Stimulated activated CD8-positive, alpha-beta memory T cell treated with anti-CD3 and anti-CD28 coated beads, Interleukin-4, amount 100 ng/mL, for 1 hour (primary cell): ENCODE results near the gene OR6F1.
"Not testable (repeated sequence)": the region's sequence is repeated elsewhere in the genome, so short reads cannot be mapped to it uniquely, and the experiment has no call there.

Experiments
- DNase-seq, 2 donors: peaks; one replicate each; pipeline ENCODE4 v3.0.0-alpha.2; 2020; ENCODE audit warnings: low read depth in 2 of 2, low spot score in 1 of 2

Gene OR6F1

GRCh38 chr1:247716546-247716945 is at the start of gene OR6F1:
TSS of gene OR6F1 (minus strand) at chr1:247716646. CDS start at chr1:247712755, 3,891 bp downstream.
- no peak for DNase-seq

GRCh38 chr1:247760456-247760855 is 44.0 kb upstream of the OR6F1 start, which contains the start of gene OR1C1:
TSS of gene OR1C1 (minus strand) at chr1:247760556. CDS start at chr1:247758406, 2,150 bp downstream.
- DNase-seq, result no peak

GRCh38 chr1:247754311-247754710 is 37.9 kb upstream of the OR6F1 start:
- not testable (repeated sequence) for DNase-seq

- DNase-seq, result no peak
These were observed 33.4 kb upstream of the OR6F1 start for GRCh38 chr1:247749870-247750269.

- no peak for DNase-seq
These were observed 31.6 kb upstream of the OR6F1 start, which contains the start of gene OR14A2 for GRCh38 chr1:247748041-247748440. TSS of gene OR14A2 (minus strand) at chr1:247748141.

GRCh38 chr1:247747616-247748015 is 31.2 kb upstream of the OR6F1 start:
- DNase-seq, result no peak

GRCh38 chr1:247746391-247746935 is 30.0 kb upstream of the OR6F1 start:
- DNase-seq, result no peak

- not testable (repeated sequence) for DNase-seq
These were observed 25.8 kb upstream of the OR6F1 start for GRCh38 chr1:247742215-247742760.

- no peak for DNase-seq
These were observed 25.3 kb upstream of the OR6F1 start for GRCh38 chr1:247741756-247742155.

- no peak for DNase-seq
These were observed 24.3 kb upstream of the OR6F1 start for GRCh38 chr1:247740721-247741120.

- DNase-seq, result no peak
These were observed 21.9 kb upstream of the OR6F1 start, which contains the start of gene OR14K1 for GRCh38 chr1:247738315-247738714. TSS of gene OR14K1 (plus strand) at chr1:247738615. CDS start at chr1:247738615, 0 bp downstream.

GRCh38 chr1:247721222-247721621 is 4.8 kb upstream of the OR6F1 start:
- no peak for DNase-seq

- no peak for DNase-seq
These were observed 2.7 kb downstream of the OR6F1 start for GRCh38 chr1:247713753-247714152.

- DNase-seq, result not testable (repeated sequence)
These were observed 5.8 kb downstream of the OR6F1 start for GRCh38 chr1:247710681-247711080.

- no peak for DNase-seq
These were observed 15.1 kb downstream of the OR6F1 start for GRCh38 chr1:247701338-247701737.

- no peak for DNase-seq
These were observed 35.1 kb downstream of the OR6F1 start for GRCh38 chr1:247681288-247681897.

- no peak for DNase-seq
These were observed 36.3 kb downstream of the OR6F1 start for GRCh38 chr1:247680171-247680570.

- DNase-seq, result no peak
These were observed 36.8 kb downstream of the OR6F1 start, which contains the start of gene OR13G1 for GRCh38 chr1:247679639-247680038. TSS of gene OR13G1 (minus strand) at chr1:247679739. CDS start at chr1:247673041, 6,698 bp downstream.

GRCh38 chr1:247669225-247669624 is 47.2 kb downstream of the OR6F1 start:
- no peak for DNase-seq
